Activated CD4-positive, alpha-beta T cell treated with anti-CD3 and anti-CD28 coated beads for 4 hours (primary cell): Measurements from ENCODE around the gene ZCCHC2.

Experiments
- DNase-seq, 2 donors: peaks; one replicate each; pipeline ENCODE4 v3.0.0-alpha.2; 2020

The ZCCHC2 gene

DNA sequence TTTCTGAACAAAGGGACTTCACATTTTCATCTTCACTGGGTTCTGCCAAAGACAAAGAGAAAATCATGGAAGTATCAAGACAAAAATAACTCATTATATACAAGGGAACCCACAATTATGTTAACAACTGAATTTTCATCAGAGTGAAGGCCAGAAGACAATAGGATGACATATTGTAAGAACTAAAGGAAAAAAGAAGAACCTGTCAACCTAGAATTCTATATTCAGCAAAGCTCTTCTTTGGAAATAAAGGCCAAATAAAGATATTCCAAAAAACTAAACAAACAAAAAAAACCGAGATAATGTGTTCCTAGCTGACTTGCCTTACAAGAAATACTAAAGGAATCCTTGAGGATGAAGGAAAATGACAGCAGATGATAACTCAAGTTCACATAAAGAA is 10.3 kb upstream of the ZCCHC2 start:
- no peak for DNase-seq

GRCh38 chr18:62512996-62513395 is 9.8 kb upstream of the ZCCHC2 start:
- DNase-seq, result no peak

- DNase-seq, result no peak
These were observed 8.3 kb upstream of the ZCCHC2 start for GRCh38 chr18:62514570-62514969.

DNA sequence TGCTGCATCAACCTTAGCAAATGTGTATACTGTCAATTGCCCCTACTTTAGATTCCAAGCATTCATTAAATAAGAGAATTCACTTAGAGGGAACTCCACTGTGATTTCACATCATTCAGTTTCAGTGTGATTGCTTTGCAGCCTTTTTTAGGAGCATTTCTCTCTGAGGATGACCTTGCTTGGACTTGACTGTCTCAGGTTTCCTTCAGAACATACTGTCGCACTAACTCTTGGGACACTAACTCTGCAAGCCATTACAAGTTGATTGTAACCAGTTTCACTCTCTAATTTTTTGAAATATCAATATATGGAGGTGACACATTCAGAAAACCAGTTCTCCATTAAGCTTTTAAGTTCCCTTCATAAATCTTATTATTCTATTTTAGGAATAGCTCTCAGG is 6.6 kb upstream of the ZCCHC2 start:
- DNase-seq, result no peak

DNA sequence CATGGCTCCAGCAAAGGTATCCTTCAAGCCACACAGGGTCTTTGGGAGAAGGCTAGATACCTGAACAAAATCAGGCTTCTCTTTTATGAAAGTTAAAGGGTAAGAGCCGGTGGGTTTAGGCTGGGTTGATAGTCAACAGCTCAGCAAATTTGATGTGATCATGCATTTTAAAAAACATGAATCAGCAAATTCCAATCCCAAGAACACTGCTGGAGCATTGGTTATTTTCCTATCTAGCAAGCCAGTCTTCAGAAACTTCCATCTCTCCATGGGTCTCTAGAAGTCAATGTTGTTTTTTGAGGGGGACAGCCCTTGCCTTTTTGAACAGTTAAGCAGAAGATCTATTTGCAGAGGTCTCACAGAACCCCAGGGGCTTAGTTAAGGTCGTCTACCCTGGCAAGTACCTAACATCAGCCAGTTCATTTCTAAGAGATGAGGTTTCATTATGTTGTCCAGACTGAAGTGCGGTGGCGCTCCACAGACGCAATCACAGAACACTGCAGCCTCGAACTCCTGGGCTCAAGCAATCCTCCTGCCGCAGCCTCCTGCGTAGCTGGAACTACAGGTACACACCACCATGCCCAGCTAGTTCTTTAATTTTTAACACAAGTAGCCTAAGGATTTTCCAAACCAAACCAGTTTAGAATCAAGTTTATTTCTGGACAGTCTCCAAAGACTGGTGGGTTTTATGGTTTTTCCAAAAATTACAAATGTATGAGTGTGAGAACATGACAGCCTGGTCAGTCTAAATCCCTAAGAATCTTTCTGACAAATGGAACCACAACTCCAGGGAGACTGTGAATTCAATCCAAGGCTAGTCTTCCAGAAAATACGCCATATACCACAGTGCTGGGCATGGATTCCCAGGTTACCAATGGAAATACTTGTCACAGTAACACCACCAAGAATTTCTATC is 4.1 kb upstream of the ZCCHC2 start:
- no peak for DNase-seq

GRCh38 chr18:62519684-62520083 is 3.1 kb upstream of the ZCCHC2 start:
- no peak for DNase-seq

- DNase-seq, result no peak
These were observed 1.7 kb upstream of the ZCCHC2 start for GRCh38 chr18:62521082-62521481.

- DNase-seq, result no peak
These were observed 1.2 kb upstream of the ZCCHC2 start for GRCh38 chr18:62521593-62521992.

GRCh38 chr18:62522178-62522503 is 684 bp upstream of the ZCCHC2 start:
- no peak for DNase-seq

DNA sequence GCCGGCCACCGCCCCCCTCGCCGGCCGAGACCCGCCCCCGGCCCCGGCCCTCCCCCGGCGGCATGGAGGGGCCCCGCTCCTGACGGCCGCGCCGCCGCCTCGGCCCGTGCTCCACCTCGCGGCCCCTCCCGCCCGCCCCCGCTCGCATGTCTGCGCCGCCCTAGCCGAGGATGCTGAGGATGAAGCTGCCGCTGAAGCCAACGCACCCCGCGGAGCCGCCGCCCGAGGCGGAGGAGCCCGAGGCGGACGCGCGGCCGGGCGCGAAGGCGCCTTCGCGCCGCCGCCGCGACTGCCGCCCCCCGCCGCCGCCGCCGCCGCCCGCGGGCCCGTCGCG is 397 bp downstream of the ZCCHC2 start:
- DNase-seq, result no peak

DNA sequence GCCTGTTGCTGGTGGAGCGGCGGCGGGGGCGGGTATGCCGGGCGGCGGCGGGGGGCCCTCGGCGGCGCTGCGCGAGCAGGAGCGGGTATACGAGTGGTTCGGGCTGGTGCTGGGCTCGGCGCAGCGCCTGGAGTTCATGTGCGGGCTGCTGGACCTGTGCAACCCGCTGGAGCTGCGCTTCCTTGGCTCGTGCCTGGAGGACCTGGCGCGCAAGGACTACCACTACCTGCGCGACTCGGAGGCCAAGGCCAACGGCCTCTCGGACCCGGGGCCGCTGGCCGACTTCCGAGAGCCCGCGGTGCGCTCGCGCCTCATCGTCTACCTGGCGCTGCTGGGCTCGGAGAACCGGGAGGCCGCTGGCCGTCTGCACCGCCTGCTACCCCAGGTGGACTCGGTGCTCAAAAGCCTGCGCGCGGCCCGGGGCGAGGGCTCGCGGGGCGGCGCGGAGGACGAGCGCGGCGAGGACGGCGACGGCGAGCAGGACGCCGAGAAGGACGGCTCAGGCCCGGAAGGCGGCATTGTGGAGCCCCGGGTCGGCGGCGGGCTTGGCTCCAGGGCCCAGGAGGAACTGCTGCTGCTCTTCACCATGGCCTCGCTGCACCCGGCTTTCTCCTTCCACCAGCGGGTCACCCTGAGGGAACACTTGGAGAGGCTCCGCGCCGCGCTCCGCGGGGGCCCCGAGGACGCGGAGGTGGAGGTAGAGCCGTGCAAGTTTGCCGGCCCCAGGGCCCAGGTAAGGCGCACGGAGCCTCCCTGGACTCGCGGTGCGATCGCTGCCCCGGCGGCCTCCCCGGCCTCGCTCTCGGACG is 1.0 kb downstream of the ZCCHC2 start:
- DNase-seq, result peak; percentile 49 to 56

DNA sequence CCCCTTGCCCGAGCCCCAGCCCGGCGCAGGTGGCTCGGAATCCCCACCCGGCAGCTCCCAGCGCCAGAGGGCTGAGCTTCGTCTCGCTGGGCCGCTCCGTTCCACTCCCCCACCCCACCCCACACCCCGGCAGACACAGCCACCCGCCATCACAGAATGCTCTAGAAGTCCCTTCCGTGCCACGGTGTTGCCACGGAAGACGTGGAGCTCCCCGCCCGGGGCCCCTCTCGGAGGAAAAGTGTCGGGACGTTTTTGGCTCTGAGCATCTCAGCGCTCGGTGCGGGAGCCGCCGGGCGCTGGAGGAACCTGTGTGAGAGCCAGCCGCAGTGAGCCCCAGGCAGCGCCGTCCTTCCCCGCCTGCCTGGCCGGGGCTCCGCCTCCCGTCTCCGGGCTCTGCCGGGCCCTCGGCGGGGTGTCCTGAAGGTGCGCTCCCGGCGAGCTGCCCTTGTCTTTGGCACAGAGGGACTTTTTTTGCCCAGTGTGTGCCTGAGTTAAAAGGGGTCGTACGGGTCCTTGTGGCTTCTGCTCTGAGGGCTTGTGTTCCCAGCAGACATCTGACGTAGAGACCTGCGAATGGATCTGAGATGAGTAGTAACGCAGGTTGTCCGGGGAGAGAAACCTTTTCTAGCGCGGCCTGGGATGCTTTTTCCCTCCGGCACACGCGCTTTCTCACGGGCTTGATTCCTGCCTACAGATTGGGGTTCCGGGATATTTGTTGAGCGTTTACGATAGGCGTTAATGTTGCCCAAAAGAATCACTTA is 1.8 kb downstream of the ZCCHC2 start:
- DNase-seq, result peak; percentile 54 to 65

DNA sequence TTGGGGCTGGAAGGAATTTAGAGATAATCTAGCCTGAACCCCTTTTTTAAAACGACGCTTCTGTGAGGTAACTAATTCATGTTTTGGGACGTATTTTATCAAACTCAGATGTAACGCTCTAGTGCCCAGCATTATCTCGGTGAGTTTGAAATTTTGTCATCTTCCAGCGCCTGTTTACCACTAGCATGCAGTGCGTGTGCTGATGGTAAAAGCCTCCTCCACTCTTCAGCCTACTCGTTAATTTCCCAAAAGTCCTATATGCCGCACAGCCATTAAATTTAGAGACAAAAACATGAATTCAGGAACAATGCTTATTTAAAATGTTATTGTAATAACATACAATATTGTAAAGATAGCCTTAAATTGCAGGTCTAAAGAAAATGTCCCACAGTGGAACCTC is 2.8 kb downstream of the ZCCHC2 start:
- no peak for DNase-seq

GRCh38 chr18:62526098-62527025 is 3.5 kb downstream of the ZCCHC2 start:
- DNase-seq, result peak; percentile 58 to 64

- no peak for DNase-seq
These were observed 6.8 kb downstream of the ZCCHC2 start for GRCh38 chr18:62529597-62529996.

- DNase-seq, result no peak
These were observed 8.3 kb downstream of the ZCCHC2 start for GRCh38 chr18:62531078-62531477.

DNA sequence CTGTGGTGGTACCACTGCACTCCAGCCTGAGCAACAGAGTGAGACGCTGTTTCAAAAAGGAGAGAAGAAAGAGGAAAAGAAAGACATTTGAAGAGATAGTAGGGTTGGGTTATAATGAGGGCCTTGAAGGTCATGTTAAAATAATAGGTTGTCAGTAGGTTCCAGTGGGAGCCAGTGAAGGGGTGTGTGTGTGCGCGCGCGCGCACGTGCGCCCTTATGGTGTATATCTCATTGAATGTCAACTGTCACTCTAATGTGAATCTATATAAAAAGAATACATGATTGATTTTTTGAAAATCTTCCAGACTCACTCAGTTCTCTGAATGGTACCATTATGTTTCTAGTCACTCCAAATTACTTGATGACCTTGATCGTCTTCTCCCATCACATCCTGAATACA is 9.1 kb downstream of the ZCCHC2 start:
- DNase-seq, result no peak

DNA sequence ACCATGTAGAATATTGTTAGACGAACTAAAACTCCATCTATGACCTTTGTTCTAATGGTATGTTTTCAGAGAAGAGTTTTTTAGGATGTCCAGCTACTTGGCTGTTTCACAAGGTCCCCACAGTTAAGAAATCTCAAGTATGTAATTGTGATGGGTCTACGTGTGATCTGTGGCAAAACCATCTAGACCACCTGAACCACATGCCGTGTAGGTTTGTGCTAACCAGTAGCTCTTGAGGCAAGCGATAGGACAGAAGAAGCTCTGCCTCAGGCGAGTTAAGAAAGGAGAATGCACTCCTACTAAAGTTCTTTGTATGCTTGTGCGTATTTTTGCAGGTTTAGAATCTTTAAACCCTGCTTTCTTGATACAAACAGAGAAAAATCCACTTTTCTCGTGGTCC is 13.2 kb downstream of the ZCCHC2 start:
- DNase-seq, result no peak

DNA sequence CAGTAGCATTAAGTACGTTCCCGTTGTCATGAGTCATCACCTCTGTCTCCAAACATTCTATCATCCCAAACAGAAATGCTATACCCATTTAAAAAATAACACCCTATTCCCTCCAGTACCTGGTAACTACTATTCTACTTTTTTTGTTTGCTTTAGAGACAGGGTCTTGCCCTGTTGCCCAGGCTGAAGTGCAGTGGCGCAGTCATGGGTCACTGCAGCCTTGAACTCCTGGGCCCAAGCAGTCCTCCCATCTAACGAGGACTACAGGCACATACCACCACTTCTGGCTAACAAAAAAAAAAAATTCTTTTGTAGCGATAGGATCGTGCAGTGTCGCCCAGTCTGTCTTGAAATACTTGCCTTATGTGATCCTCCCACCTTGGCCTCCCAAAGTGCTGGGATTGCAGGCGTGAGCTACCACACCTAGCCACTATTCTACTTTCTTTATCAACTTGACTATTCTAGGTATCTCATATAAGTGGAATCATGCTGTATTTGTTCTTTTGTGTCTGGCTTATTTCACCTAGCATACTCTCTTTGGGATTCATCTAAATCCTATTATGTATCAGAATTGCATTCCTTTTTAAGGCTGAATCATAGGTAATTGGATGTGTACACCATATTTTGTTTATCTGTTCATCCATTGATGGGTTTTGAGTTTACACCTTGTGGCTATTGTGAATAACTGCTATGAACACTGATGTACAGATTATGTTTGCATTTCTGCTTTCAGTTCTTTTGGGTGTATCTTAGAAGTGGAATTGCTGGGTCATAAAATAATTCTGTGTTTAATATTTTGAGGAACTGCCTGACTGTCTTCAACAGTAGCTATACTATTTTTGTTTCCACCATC is 14.4 kb downstream of the ZCCHC2 start:
- no peak for DNase-seq

- no peak for DNase-seq
These were observed 15.1 kb downstream of the ZCCHC2 start for GRCh38 chr18:62537946-62538345.

DNA sequence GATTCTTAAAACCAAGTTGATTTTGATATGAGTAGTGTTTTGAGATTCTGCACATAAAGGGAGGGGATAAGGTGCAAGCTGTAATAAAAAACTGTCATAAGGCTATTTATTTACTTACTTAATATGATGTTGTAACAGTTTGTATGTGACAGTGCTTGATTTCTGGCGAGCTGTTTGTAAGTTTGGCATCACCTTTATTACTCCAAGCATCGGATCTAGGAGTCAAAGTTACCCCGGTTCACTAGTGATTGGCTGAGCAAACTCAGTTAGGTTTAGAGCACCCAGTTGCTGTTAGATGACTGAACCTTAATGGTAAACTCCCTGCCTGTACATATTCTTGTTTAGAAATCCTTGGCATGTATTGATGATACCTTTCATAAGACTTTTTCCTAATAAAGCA is 16.1 kb downstream of the ZCCHC2 start:
- no peak for DNase-seq
